PC-9 (cell line): ENCODE results near the gene CD36. TPM values are rescaled to one million over a fixed set of nuclear protein-coding genes. Genes with fewer than 3 reads are reported as not detected.

Source experiments
- Bru-seq: library from RNA; stranded (reverse); fragments of 400-500 nt; gene quantifications from one replicate; lab custom pipeline; 2021; lab: Mats Ljungman, UMichigan
- BruChase-seq, 2 experiments: library from RNA; stranded (reverse); fragments of 400-500 nt; gene quantifications; one replicate each; lab custom pipeline; 2021; lab: Mats Ljungman, UMichigan
- BruUV-seq: library from RNA; stranded (reverse); fragments of 400-500 nt; replicated peaks from 2 replicates; lab custom pipeline; 2021; lab: Mats Ljungman, UMichigan
- CTCF ChIA-PET: fragments of 300-600 bp; sonication (Branson Sonifier 250); formaldehyde crosslinking; loops from one replicate; lab custom pipeline; 2022; ENCODE audit warnings: antibody characterized with exemption; lab: Charles Lee
- POLR2A ChIA-PET: fragments of 300-600 bp; sonication (Branson Sonifier 250); formaldehyde crosslinking; loops from one replicate; lab custom pipeline; 2022; ENCODE audit warnings: antibody characterized with exemption; ENCODE audit not compliant: unreplicated experiment; lab: Charles Lee
- DNase-seq, 2 experiments: peaks; one replicate each; pipeline versions ENCODE4 v3.0.0 to v3.0.0-alpha.2; 2015 to 2022; ENCODE audit warnings: mixed read lengths in 1 of 2
- H2AFZ ChIP-seq: fragments of 200-600 bp; sonication (generic); 2 replicates; pipeline ENCODE4 v1.8.1; 2017; ENCODE audit warnings: antibody characterized with exemption
- H3F3A ChIP-seq: fragments of 200-600 bp; sonication (generic); 2 replicates; pipeline ENCODE4 v1.8.1; 2017; ENCODE audit warnings: antibody characterized with exemption, mild to moderate bottlenecking, low read depth; ENCODE audit not compliant: insufficient read depth
- H3K27ac ChIP-seq: fragments of 200-600 bp; sonication (generic); 2 replicates; pipeline ENCODE4 v1.6.1; 2016; ENCODE audit warnings: mixed run types
- H3K27me3 ChIP-seq: fragments of 200-600 bp; sonication (generic); 2 replicates; pipeline ENCODE4 v1.6.1; 2016; ENCODE audit warnings: low read depth, mixed run types; ENCODE audit not compliant: insufficient read depth
- H3K36me3 ChIP-seq: fragments of 200-600 bp; sonication (generic); 2 replicates; pipeline ENCODE4 v1.6.1; 2016; ENCODE audit warnings: low read depth, mixed run types
- H3K4me1 ChIP-seq: fragments of 200-600 bp; sonication (generic); replicated peaks from 2 replicates; pipeline ENCODE4 v1.6.1; 2016; ENCODE audit warnings: mixed run types; ENCODE audit not compliant: insufficient read depth
- H3K4me2 ChIP-seq: fragments of 200-600 bp; sonication (generic); 2 replicates; pipeline ENCODE4 v1.6.1; 2017; ENCODE audit warnings: mixed run types
- H3K4me3 ChIP-seq: fragments of 200-600 bp; sonication (generic); 2 replicates; pipeline ENCODE4 v1.6.1; 2016; ENCODE audit warnings: mixed run types
- H3K79me2 ChIP-seq: fragments of 200-600 bp; sonication (generic); 2 replicates; pipeline ENCODE4 v1.6.1; 2017; ENCODE audit warnings: low read depth, mixed run types
- H3K9me2 ChIP-seq: fragments of 200-600 bp; sonication (generic); 2 replicates; pipeline ENCODE4 v1.8.1; 2017; ENCODE audit warnings: mild to moderate bottlenecking; ENCODE audit not compliant: insufficient read depth
- H3K9me3 ChIP-seq: fragments of 200-600 bp; sonication (generic); 2 replicates; pipeline ENCODE4 v1.8.1; 2016; ENCODE audit warnings: low read depth; ENCODE audit not compliant: insufficient read depth
- H4K20me1 ChIP-seq: fragments of 200-600 bp; sonication (generic); 2 replicates; pipeline ENCODE4 v1.8.1; 2017; ENCODE audit not compliant: insufficient read depth
- CTCF ChIP-seq: fragments of 200-600 bp; sonication (generic); conservative IDR thresholded peaks from 2 replicates; pipeline ENCODE4 v1.6.1; 2017; ENCODE audit warnings: mixed run types, antibody characterized with exemption, mild to moderate bottlenecking, moderate library complexity
- EZH2 ChIP-seq: fragments of 200-600 bp; sonication (generic); IDR thresholded peaks from 2 replicates; pipeline ENCODE4 v1.8.0; 2017; ENCODE audit warnings: antibody characterized with exemption, low read depth
- intact Hi-C: fragments of 100-400 bp; cut with micrococcal nuclease; formaldehyde crosslinking; loops from one replicate; pipeline ENCODE4 v1.10.0; 2022; ENCODE audit not compliant: unreplicated experiment
- long read RNA-seq: library from polyadenylated mRNA; stranded (forward); transcript quantifications from one replicate; pipeline ENCODE4 v2.0.0, GENCODE V29; 2022
- total RNA-seq: library from RNA; stranded (reverse); gene quantifications from 2 replicates; pipeline ENCODE4 v1.2.3, GENCODE V29; 2021

The CD36 gene
- total RNA-seq (0.28 and 1.3 TPM in 2 replicates), Bru-seq, nascent RNA (percentile 14 among the genes with signal in this experiment), BruChase-seq, experiment 1, labeled RNA remaining after a 2-hour chase (percentile 21 among the genes with signal in this experiment), BruChase-seq, experiment 2, labeled RNA remaining after a 6-hour chase (percentile 7 among the genes with signal in this experiment)
- long read RNA-seq, partial matches to known transcripts: 0 of 1 reads
- long read RNA-seq, other reads (novel, unspliced or antisense): 1 of 1 reads

GRCh38 chr7:80637911-80638765 is at the start of gene CD36:
TSS of gene CD36 (plus strand) at chr7:80638642. CDS start at chr7:80646741, 8,099 bp downstream.
- no peak within 1 kb of the TSS for H2AFZ ChIP-seq
- no peaks in the 10 kb centered on the region for H3K36me3 ChIP-seq
- H3K27me3 ChIP-seq: no peaks in the 10 kb centered on the region
- no peaks in the 10 kb centered on the region for H3K79me2 ChIP-seq
- no peak for DNase-seq
- H3K9me2 ChIP-seq: no peaks in the 10 kb centered on the region
- no TSS peak for BruUV-seq
- no peak within 1 kb of the TSS for H3K4me2 ChIP-seq
- H3K4me1 ChIP-seq: peaks cover 14% of the 10 kb centered on the region
- no peak for TF ChIP-seq EZH2
- TF ChIP-seq CTCF: no peak
- H3K9me3 ChIP-seq: peaks cover 10% of the 10 kb centered on the region; the same call in 1 of the 2 replicates
- ChIA-PET CTCF (interaction anchor here (0.7 kb wide), 1 partner anchor 697 kb away, joined by 6 read pairs; no protein-coding TSS in a partner anchor), POLR2A (no interaction called here)
- H4K20me1 ChIP-seq: no peaks in the 10 kb centered on the region
- intact Hi-C loops: no loop called here
- no peaks in the 10 kb centered on the region for H3F3A ChIP-seq
- H3K27ac ChIP-seq: no peak within 1 kb of the TSS
- no peak within 1 kb of the TSS for H3K4me3 ChIP-seq

GRCh38 chr7:80589631-80590030 is 48.8 kb upstream of the CD36 start:
- ChIA-PET CTCF (no interaction called here), POLR2A (no interaction called here)
- Histone ChIP-seq H3K9me2 (no peaks in the 10 kb centered on the region), H3F3A (no peaks in the 10 kb centered on the region), H4K20me1 (no peaks in the 10 kb centered on the region), H2AFZ (no peak overlapping the region; the same call in 1 of the 2 replicates), H3K4me3 (no peak overlapping the region), H3K27ac (no peak overlapping the region), H3K36me3 (no peaks in the 10 kb centered on the region), H3K4me1 (peaks cover 8% of the 10 kb centered on the region; the same call in 1 of the 2 replicates), H3K9me3 (no peaks in the 10 kb centered on the region; the same call in 1 of the 2 replicates), H3K27me3 (no peaks in the 10 kb centered on the region), H3K79me2 (no peaks in the 10 kb centered on the region), H3K4me2 (no peak overlapping the region)
- no peak for DNase-seq
- TF ChIP-seq EZH2: no peak
- no peak for TF ChIP-seq CTCF
- no TSS peak for BruUV-seq
- intact Hi-C loops: no loop called here

GRCh38 chr7:80591654-80592053 is 46.8 kb upstream of the CD36 start:
- H3K9me2 ChIP-seq: no peaks in the 10 kb centered on the region
- no peaks in the 10 kb centered on the region for H3K36me3 ChIP-seq
- no peaks in the 10 kb centered on the region for H3K27me3 ChIP-seq
- H4K20me1 ChIP-seq: no peaks in the 10 kb centered on the region
- H3K4me2 ChIP-seq: no peak overlapping the region
- H3F3A ChIP-seq: no peaks in the 10 kb centered on the region
- no peak overlapping the region for H3K4me3 ChIP-seq
- DNase-seq: no peak
- no peak overlapping the region for H3K27ac ChIP-seq
- TF ChIP-seq EZH2: no peak
- TF ChIP-seq CTCF: no peak
- intact Hi-C loops: no loop called here
- H3K9me3 ChIP-seq: no peaks in the 10 kb centered on the region
- H3K4me1 ChIP-seq: 0 out of 2 replicates have a peak, but pooled peaks cover 3% of the 10 kb centered on the region
- no peaks in the 10 kb centered on the region for H3K79me2 ChIP-seq
- ChIA-PET POLR2A (no interaction called here), CTCF (no interaction called here)
- no TSS peak for BruUV-seq
- 0 out of 2 replicates have a peak overlapping the region, but pooled peaks have one; percentile 31 for H2AFZ ChIP-seq
